Measurements from ENCODE around the gene TEX9.

DNA sequence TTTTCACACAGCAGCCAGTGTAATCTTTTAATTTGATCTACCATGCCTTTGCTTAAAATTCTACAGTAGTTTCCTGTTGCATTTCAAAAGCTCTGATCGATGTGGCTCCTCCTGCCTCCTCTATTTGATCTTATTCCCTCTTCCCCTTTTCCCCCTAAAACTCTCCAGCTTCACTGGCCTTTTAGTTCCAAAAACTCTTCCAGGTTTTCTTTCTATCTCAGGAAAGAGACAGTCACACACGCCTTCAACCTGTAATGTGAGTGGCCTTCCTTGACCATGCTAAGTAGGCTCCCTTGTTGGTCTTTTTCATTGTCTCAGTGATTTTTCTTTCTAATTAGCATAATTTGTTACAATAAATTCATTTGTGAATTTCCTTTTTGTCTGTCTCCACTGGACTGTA, 985 bp downstream of the TEX9 start:
- TF ChIP-seq, protein P1, sequence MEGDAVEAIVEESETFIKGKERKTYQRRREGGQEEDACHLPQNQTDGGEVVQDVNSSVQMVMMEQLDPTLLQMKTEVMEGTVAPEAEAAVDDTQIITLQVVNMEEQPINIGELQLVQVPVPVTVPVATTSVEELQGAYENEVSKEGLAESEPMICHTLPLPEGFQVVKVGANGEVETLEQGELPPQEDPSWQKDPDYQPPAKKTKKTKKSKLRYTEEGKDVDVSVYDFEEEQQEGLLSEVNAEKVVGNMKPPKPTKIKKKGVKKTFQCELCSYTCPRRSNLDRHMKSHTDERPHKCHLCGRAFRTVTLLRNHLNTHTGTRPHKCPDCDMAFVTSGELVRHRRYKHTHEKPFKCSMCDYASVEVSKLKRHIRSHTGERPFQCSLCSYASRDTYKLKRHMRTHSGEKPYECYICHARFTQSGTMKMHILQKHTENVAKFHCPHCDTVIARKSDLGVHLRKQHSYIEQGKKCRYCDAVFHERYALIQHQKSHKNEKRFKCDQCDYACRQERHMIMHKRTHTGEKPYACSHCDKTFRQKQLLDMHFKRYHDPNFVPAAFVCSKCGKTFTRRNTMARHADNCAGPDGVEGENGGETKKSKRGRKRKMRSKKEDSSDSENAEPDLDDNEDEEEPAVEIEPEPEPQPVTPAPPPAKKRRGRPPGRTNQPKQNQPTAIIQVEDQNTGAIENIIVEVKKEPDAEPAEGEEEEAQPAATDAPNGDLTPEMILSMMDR (IDR thresholded peaks at IDR 0.05) = no peak
- no peak for TF ChIP-seq POLR2A (IDR thresholded peaks at IDR 0.05)
- no peak for TF ChIP-seq POLR2AphosphoS5 (IDR thresholded peaks at IDR 0.05)

Measured in transverse colon (tissue), 4 donors.